SIG-M5 treated with dmso at 0.1 percent for 504 hours (cell line): ENCODE measurements around the gene CFAP20DC.
A peak's percentile ranks its signal among the peaks of the same experiment; 100 is the strongest.
"Not testable (repeated sequence)": the region's sequence is repeated elsewhere in the genome, so short reads cannot be mapped to it uniquely, and the experiment has no call there.

ENCODE experiments used
- DNase-seq: peaks from one replicate; lab custom pipeline; 2025; ENCODE audit not compliant: unreplicated experiment; lab: John Stamatoyannopoulos, UW

The CFAP20DC gene

DNA sequence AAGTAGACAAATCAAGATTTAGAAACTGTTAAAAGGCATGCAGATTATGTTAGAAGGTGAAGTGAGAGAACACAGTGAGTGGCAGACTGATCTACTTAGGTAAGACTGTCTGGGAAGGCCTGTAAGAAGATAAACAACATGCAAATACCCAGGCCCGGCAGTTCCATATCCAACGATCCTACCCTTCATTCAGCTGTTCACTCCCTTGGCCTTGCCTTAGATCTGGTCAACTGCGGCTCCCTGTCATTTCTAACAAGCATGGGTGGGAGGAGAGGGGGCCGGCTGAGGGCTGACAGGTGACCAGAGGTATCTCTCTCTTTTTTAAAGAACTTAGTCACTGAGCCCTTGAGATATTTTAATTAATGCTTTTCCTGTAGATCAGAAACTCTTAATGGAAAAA, 298.6 kb downstream of the CFAP20DC start:
- no peak for DNase-seq

DNA sequence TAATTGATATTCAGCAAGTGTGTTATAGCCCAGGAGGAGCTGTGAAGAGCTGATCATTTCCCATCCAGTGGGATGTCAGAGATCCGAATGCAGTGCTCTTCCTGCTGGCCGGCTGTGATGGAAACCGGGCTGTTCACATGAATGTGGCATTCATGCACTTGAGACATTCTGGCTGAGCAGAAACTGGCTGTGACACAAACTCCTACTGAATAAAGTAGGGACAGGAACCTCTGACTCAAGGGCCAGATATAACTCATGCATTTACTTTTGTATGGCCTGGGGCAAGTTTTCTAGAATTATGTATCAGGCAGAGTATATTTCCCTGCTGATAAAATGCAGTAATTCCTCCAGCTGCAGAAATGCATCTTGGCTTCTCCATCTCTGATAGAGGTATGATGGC, 299.9 kb downstream of the CFAP20DC start:
- no peak for DNase-seq

GRCh38 chr3:58748024-58748423, 301.8 kb downstream of the CFAP20DC start:
- DNase-seq, result no peak

DNA sequence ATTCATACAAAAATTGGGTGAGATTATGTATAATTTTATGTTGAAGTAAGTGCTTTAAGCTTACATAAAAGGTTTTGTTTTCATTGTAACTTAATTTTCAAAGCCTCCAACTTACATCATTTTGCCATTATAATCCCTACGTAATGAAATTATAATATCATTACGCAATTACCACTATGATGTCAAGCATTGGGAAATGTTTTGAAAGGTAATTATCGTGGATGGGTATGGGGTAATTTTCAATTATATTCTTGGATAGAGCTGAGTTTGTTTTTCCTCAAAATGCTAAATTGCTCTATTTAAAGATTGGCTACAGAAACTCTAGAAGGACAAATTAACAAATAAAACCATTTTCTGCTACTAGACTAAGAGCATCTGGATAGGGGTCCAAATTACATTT, 303.1 kb downstream of the CFAP20DC start:
- no peak for DNase-seq

GRCh38 chr3:58743296-58743695, 306.5 kb downstream of the CFAP20DC start:
- DNase-seq, result no peak

GRCh38 chr3:58742239-58742638, 307.6 kb downstream of the CFAP20DC start:
- DNase-seq, result no peak

GRCh38 chr3:58737644-58738043, 312.2 kb downstream of the CFAP20DC start:
- no peak for DNase-seq

GRCh38 chr3:58731673-58732072, 318.2 kb downstream of the CFAP20DC start:
- DNase-seq, result no peak

GRCh38 chr3:58728723-58729122, 321.1 kb downstream of the CFAP20DC start:
- no peak for DNase-seq

DNA sequence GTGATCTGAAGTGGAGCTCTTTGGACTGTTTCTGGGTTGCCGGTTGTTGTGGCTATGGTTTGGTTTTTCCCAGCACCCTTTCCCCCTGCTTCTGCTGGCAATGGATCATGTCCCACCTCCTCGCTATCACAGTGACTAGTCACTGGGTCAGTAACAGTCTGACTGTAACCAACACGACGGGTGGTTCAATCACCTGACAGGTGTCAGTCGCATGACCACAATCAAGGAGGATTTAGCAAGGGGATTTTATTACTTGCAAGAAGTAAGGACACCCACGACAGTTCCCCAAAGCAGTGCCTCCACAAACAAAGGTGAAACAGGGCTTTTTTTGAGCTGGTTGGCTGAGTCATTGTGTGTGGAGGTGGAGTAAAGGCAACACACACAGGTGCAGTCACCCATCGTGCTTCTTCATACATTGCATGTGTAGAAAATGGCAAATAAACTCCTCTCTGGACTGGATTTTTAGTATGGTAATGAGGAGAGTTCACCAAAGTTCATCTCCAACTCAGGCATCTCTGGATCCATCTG, 324.4 kb downstream of the CFAP20DC start:
- no peak for DNase-seq

- no peak for DNase-seq
Measured at GRCh38 chr3:58724336-58724735, 325.5 kb downstream of the CFAP20DC start.

GRCh38 chr3:58723173-58723572, 326.7 kb downstream of the CFAP20DC start:
- peak; percentile 0 for DNase-seq

GRCh38 chr3:58722561-58722960, 327.3 kb downstream of the CFAP20DC start:
- DNase-seq, result no peak

DNA sequence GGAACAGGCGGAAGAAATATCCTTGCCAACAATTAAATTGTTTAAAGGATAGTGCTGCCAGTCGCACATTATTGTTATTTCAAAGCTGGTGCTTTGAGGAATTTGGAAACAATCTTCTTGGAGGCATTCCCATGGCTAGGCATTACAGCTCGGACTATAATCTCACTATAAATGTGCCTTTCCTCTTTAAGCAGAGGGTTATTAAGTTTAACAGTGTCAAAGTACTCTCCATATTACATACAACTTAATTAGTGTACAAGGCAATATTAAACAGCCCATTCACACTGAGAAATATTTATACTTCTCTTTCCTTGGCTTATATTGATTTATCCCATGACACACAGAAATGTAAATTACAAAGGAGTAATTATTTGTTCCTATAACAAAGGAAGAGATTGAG, 329.3 kb downstream of the CFAP20DC start:
- DNase-seq, result no peak

GRCh38 chr3:58719684-58720083, 330.1 kb downstream of the CFAP20DC start:
- no peak for DNase-seq

DNA sequence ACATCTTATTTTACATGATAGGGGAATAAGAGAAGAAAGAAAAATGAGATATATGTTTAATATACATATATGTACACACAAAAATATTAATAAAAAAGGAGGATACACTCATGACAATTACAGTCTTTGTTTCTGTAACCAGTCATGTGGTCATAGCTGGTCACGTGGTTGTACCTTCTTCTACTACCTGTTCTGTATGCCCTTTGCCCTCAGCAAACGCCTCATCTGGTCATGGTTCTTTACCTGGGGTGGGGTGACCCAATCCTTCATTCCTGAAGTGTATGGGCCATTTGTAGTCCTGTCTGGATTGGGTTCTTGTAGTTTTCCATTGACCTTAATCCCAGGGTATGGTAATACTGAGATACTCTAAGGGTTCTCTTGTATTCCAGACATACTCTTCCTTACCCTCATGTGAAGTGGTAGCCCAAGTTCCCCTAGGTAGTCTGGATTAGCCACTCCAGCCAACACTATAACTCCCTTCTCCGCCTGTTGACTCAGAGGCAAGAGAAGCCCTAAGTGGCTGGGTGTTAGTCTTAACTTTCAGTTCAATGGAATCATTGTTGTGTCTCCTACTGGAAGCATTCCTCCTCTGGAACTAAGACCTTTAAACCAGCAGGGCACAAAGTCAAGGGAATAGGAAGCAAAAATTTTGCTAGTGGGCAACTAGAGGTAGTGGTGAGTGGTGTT, 336.0 kb downstream of the CFAP20DC start:
- DNase-seq, result no peak

DNA sequence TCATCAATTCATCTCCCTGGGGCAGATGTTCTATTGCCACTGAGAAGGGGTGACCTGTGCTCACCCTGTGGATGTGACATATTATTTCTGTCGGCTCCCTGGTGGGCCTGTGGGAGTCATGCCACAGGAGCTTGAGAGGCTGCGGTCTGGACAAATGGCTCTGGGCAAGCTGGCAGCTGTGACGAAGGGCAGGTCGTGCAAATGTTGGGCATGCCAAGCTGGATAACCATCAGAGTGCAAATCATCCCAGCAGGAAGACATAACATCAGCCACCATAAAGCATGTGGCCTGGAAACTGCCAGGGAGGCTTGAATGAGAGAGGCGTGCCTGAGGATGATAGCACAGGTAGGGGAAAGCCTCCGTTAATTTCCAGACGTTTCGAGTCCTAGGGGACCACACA, 338.0 kb downstream of the CFAP20DC start:
- no peak for DNase-seq

DNA sequence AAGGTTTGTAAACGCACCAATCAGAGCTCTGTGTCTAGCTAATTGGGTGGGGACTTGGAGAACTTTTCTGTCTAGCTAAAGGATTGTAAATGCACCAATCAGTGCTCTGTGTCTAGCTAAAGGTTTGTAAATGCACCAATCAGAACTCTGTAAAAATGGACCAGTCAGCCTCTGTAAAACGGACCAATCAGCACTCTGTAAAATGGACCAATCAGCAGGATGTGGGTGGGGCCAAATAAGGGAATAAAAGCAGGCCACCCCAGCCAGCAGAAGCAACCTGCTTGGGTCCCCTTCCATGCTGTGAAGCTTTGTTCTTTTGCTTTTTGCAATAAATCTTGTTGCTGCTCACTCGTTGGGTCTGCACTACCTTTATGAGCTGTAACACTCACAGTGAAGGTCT, 340.8 kb downstream of the CFAP20DC start:
- not testable (repeated sequence) for DNase-seq

- DNase-seq, result no peak
Measured at GRCh38 chr3:58708116-58708791, 341.6 kb downstream of the CFAP20DC start.

DNA sequence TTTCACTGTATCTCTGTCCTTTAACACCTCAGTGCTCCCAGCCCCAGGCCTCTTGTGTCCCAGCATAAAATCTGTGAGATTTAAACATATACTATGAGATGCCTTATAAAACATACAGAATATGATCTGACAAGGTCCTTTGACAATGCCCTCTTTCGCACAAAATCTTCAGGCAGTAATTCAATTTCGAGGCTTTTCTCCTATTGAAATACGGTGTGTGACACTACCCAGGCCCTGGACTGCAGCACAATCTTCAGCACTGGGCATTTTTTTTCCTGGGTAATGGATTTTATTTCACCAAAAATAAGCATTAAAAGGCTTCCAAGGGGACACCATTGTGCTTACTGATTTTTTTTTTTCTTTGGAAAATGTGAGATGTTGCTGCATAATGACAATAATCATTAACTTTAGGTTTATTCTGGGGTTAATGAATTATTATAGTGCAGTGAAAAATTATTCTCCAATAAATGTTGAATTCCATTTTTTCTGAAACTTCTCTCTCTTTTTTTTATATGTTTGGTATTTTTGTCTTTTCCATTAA, 342.4 kb downstream of the CFAP20DC start:
- DNase-seq, result no peak

- DNase-seq, result no peak
Measured at GRCh38 chr3:58706395-58707167, 343.2 kb downstream of the CFAP20DC start.

GRCh38 chr3:58704745-58705144, 345.1 kb downstream of the CFAP20DC start:
- no peak for DNase-seq
